Lung (tissue), 12 donors: ENCODE measurements around the gene KRR1. TPM values are rescaled to one million over a fixed set of nuclear protein-coding genes. Genes with fewer than 3 reads are reported as not detected.
"Not testable (repeated sequence)": the region's sequence is repeated elsewhere in the genome, so short reads cannot be mapped to it uniquely, and the experiment has no call there.

ENCODE experiments used
- ATAC-seq: fragments of 200-7000 bp; cut with Tn5 transposase; one replicate; pipeline ENCODE4 v1.9.1; 2020; ENCODE audit warnings: moderate number of reproducible peaks; ENCODE audit not compliant: insufficient read depth, low FRiP score
- DNase-seq, 3 donors: peaks; one replicate each; pipeline ENCODE4 v3.0.0-alpha.2; 2013 to 2017
- H3K27ac ChIP-seq, 2 donors: one replicate each; pipeline ENCODE4 v1.5.1; 2013; ENCODE audit warnings: mild to moderate bottlenecking in 2 of 2, moderate library complexity in 2 of 2, control low read depth in 1 of 2, inconsistent platforms in 1 of 2, low read depth in 1 of 2, low read length in 1 of 2
- H3K27me3 ChIP-seq, 3 donors: one replicate each; pipeline ENCODE4 v1.5.1; 2013; ENCODE audit warnings: low read length in 2 of 3; ENCODE audit not compliant: control insufficient read depth in 3 of 3, insufficient read depth in 3 of 3
- H3K36me3 ChIP-seq, 4 donors: one replicate each; pipeline ENCODE4 v1.5.1; 2013; ENCODE audit warnings: low read length in 4 of 4, mild to moderate bottlenecking in 1 of 4, moderate library complexity in 1 of 4; ENCODE audit not compliant: control insufficient read depth in 4 of 4, insufficient read depth in 4 of 4
- H3K4me1 ChIP-seq, 5 donors: one replicate each; pipeline ENCODE4 v1.5.1; 2013; ENCODE audit warnings: low read length in 5 of 5, mild to moderate bottlenecking in 2 of 5, moderate library complexity in 1 of 5; ENCODE audit not compliant: control insufficient read depth in 5 of 5, insufficient read depth in 5 of 5
- H3K4me3 ChIP-seq: one replicate; pipeline ENCODE4 v1.5.1; 2013; ENCODE audit warnings: mild to moderate bottlenecking, control low read depth, moderate library complexity
- H3K9ac ChIP-seq, 2 donors: one replicate each; pipeline ENCODE4 v1.5.1; 2013; ENCODE audit warnings: low read length in 2 of 2, control low read depth in 1 of 2; ENCODE audit not compliant: insufficient read depth in 1 of 2
- H3K9me3 ChIP-seq, 4 donors: one replicate each; pipeline ENCODE4 v1.5.1; 2013; ENCODE audit warnings: low read length in 3 of 4, mild to moderate bottlenecking in 1 of 4, moderate library complexity in 1 of 4; ENCODE audit not compliant: control insufficient read depth in 4 of 4, insufficient read depth in 3 of 4
- WGBS, 2 donors: extraction: QIAGEN DNeasy Blood & Tissue Kit; methylation state at CpG; one replicate each; pipeline ENCODE4 v1.1.7; 2013; 5-methylcytosine and 5-hydroxymethylcytosine counted together
- polyA plus RNA-seq, 2 donors: library from polyadenylated mRNA; stranded (reverse); fragments of 200-250 nt; gene quantifications; one replicate each; pipeline ENCODE4 v1.2.1, GENCODE V29; 2013
- total RNA-seq, 2 donors: library from RNA; depleted of rRNA in 1 of 2; stranded (reverse); fragments of >200 nt in 1 of 2; gene quantifications; one replicate each; pipeline ENCODE4 v1.2.1, GENCODE V29; 2014 to 2021
- TF ChIP-seq, protein P1 (sequence below): IDR thresholded peaks from 2 replicates; pipeline ENCODE4 v1.5.1; 2012; ENCODE audit warnings: mild to moderate bottlenecking; ENCODE audit errors: control extremely low read depth, extremely low read depth
- donor health status: control.
- donor health status: control.
- donor health status: Bipolar disorder and iron deficiency.
- donor health status: healthy.
- donor health status: DM: yes; HTN: yes; CAD: no.

Gene KRR1
- total and polyA plus RNA-seq, 4 donors: 19.9 to 62.5 (median 29.9) TPM

DNA sequence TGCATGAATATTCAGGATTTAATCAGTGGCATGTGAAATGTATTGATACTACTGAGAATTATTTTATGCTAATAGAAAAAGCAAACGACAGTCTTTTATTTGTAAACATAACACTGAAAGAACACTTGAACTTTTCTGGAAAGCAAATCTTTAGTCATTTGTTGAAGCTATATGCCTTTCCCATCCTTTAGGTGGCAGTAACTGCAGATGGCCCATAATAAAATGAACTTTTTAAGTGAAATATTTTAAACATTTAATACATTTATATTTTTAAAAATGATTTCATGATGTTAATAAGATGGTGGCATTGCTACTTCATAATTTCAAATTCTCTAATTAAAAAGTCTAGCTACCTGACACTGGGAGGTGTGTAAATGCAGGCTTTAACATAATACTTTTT, 13.9 kb upstream of the KRR1 start:
- Histone ChIP-seq H3K4me3 (no peak overlapping the region), H3K27me3 (no peaks in the 10 kb centered on the region), H3K27ac (no peak overlapping the region), H3K9me3 (no peaks in the 10 kb centered on the region), H3K4me1 (peaks cover 0 to 33% (median 0%) of the 10 kb centered on the region in 5 donors), H3K36me3 (no peaks in the 10 kb centered on the region), H3K9ac (no peak overlapping the region)
- ATAC-seq (no peak), DNase-seq (no peak)
- TF ChIP-seq, protein P1, sequence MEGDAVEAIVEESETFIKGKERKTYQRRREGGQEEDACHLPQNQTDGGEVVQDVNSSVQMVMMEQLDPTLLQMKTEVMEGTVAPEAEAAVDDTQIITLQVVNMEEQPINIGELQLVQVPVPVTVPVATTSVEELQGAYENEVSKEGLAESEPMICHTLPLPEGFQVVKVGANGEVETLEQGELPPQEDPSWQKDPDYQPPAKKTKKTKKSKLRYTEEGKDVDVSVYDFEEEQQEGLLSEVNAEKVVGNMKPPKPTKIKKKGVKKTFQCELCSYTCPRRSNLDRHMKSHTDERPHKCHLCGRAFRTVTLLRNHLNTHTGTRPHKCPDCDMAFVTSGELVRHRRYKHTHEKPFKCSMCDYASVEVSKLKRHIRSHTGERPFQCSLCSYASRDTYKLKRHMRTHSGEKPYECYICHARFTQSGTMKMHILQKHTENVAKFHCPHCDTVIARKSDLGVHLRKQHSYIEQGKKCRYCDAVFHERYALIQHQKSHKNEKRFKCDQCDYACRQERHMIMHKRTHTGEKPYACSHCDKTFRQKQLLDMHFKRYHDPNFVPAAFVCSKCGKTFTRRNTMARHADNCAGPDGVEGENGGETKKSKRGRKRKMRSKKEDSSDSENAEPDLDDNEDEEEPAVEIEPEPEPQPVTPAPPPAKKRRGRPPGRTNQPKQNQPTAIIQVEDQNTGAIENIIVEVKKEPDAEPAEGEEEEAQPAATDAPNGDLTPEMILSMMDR: no peak
- 38 to 54% methylated on average over 1 of the region's 1 CpG for WGBS, 2 donors

DNA sequence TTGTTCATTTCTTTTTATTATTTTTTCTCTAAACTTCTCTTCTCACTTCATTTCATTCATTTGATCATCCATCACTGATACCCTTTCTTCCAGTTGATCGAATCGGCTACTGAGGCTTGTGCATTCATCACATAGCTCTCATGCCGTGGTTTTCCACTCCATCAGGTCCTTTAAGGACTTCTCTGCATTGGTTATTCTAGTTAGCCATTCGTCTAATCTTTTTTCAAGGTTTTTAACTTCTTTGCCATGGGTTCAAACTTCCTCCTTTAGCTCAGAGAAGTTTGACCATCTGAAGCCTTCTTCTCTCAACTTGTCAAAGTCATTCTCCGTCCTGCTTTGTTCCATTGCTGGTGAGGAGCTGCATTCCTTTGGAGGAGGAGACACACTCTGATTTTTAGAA, 10.7 kb upstream of the KRR1 start:
- not testable (repeated sequence) for H3K27me3 ChIP-seq, ATAC-seq, H3K4me3 ChIP-seq, H3K4me1 ChIP-seq, H3K36me3 ChIP-seq, H3K27ac ChIP-seq, DNase-seq, H3K9ac ChIP-seq, H3K9me3 ChIP-seq
- WGBS, 2 donors: 92 to 93% methylated on average over 5 of the region's 5 CpGs

DNA sequence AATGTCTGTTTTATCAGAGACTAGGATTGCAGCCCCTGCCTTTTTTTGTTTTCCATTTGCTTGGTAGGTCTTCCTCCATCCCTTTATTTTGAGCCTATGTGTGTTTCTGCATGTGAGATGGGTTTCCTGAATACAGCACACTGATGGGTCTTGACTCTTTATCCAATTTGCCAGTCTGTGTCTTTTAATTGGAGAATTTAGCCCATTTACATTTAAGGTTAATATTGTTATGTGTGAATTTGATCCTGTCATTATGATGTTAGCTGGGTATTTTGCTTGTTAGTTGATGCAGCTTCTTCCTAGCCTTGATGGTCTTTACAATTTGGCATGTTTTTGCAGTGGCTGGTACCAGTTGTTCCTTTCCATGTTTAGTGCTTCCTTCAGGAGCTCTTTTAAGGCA, 9.8 kb upstream of the KRR1 start:
- not testable (repeated sequence) for H3K4me3 ChIP-seq, H3K27me3 ChIP-seq, H3K27ac ChIP-seq, H3K9ac ChIP-seq, H3K36me3 ChIP-seq, ATAC-seq, H3K4me1 ChIP-seq, DNase-seq, H3K9me3 ChIP-seq

DNA sequence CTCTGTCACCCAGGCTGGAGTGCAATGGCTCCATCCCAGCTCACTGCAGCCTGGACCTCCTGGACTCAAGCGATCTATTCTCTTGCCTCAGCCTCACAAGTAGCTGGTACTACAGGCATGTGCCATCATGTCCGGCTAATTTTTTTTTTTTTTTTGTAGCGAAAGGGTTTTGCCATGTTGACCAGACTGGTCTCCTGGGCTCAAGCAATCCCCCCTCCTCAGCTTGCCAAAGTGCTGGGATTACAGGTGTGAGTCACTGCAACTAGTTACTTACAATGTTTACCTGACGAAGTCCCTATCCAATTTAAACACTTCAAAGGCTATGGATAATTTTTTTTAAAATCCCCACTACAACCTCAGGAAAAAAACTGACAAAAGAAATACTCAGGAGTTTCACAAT, 1.8 kb downstream of the KRR1 start:
- no peak overlapping the region for H3K4me3 ChIP-seq
- peaks cover 0 to 16% (median 13%) of the 10 kb centered on the region in 5 donors for H3K4me1 ChIP-seq
- H3K9ac ChIP-seq: peak overlapping the region in 1 of 2 donors; percentile 97
- no peak overlapping the region for H3K27ac ChIP-seq
- peaks cover 0 to 13% (median 2%) of the 10 kb centered on the region in 4 donors for H3K36me3 ChIP-seq
- H3K9me3 ChIP-seq: no peaks in the 10 kb centered on the region
- WGBS, 2 donors: 60 to 82% methylated on average over 4 of the region's 4 CpGs
- DNase-seq (no peak), ATAC-seq (no peak)
- H3K27me3 ChIP-seq: no peaks in the 10 kb centered on the region
- TF ChIP-seq, protein P1: no peak

DNA sequence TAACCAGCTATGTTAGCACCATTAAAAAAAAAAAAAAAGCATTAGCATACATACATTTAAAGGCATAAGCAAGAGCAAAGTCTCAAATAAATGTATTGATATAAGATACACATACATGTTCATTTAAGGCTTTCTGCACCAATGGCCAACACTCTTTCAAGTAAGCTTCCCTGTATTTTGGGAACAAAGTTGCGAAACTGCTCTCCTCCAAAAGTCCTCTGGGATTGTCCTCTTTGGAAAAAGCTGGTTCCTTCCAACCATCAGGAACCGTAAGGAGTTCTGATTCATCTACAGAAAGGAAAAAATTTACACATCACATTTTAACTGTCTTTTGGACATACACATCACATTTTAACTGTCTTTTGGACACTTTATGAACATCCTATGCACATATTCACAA, 3.2 kb downstream of the KRR1 start:
- Histone ChIP-seq H3K4me3 (no peak overlapping the region), H3K27ac (no peak overlapping the region), H3K9me3 (no peaks in the 10 kb centered on the region), H3K9ac (no peak overlapping the region), H3K27me3 (no peaks in the 10 kb centered on the region), H3K36me3 (peaks cover 0 to 16% (median 4%) of the 10 kb centered on the region in 4 donors), H3K4me1 (peaks cover 0 to 16% (median 13%) of the 10 kb centered on the region in 5 donors)
- no peak for DNase-seq
- 84 to 91% methylated on average over 2 of the region's 2 CpGs for WGBS, 2 donors
- ATAC-seq: no peak
- TF ChIP-seq, protein P1: no peak
